Heart right ventricle (tissue), 16 donors: ENCODE measurements around the gene AFF2. TPM values are rescaled to one million over a fixed set of nuclear protein-coding genes. Genes with fewer than 3 reads are reported as not detected.

ENCODE experiments used
- ATAC-seq, 8 donors: fragments of 200-7000 bp; cut with Tn5 transposase; one replicate each; pipeline ENCODE4 v1.9.1; 2020; ENCODE audit warnings: mild to moderate bottlenecking in 8 of 8, moderate library complexity in 8 of 8, moderate number of reproducible peaks in 1 of 8
- DNase-seq, 2 donors: peaks; one replicate each; pipeline ENCODE4 v3.0.0-alpha.2; 2020
- H3K27ac ChIP-seq, 10 donors: fragments of 200-600 bp; sonication (generic) in 2 of 10; one replicate each; pipeline versions ENCODE4 v1.5.0 to v1.8.0; 2020 to 2022; ENCODE audit warnings: mild to moderate bottlenecking in 3 of 10
- H3K27me3 ChIP-seq, 7 donors: fragments of 200-600 bp; one replicate each; pipeline ENCODE4 v1.8.0; 2021 to 2022; ENCODE audit warnings: mild to moderate bottlenecking in 2 of 7
- H3K36me3 ChIP-seq, 9 donors: fragments of 200-600 bp; sonication (generic) in 1 of 9; one replicate each; pipeline versions ENCODE4 v1.5.0 to v1.8.0; 2020 to 2022; ENCODE audit warnings: mild to moderate bottlenecking in 2 of 9
- H3K4me1 ChIP-seq, 9 donors: fragments of 200-600 bp; sonication (generic) in 1 of 9; one replicate each; pipeline versions ENCODE4 v1.5.0 to v1.8.0; 2020 to 2022; ENCODE audit warnings: mild to moderate bottlenecking in 4 of 9
- H3K4me3 ChIP-seq, 10 donors: fragments of 200-600 bp; sonication (generic) in 2 of 10; one replicate each; pipeline versions ENCODE4 v1.5.0 to v1.8.0; 2020 to 2022; ENCODE audit warnings: mild to moderate bottlenecking in 7 of 10, moderate library complexity in 2 of 10
- H3K9me3 ChIP-seq, 11 donors: fragments of 200-600 bp in 10 of 11; sonication (generic) in 2 of 11; one replicate each; pipeline versions ENCODE4 v1.5.0 to v1.8.0; 2013 to 2022; ENCODE audit warnings: mild to moderate bottlenecking in 2 of 11, control low read depth in 1 of 11, moderate library complexity in 1 of 11
- whole genome bisulfite sequencing, 2 donors: extraction: QIAGEN DNeasy Blood & Tissue Kit; methylation state at CpG; one replicate each; pipeline ENCODE4 v1.1.7; 2013; ENCODE audit warnings: inconsistent platforms in 1 of 2; 5-methylcytosine and 5-hydroxymethylcytosine counted together
- intact Hi-C, 10 donors: fragments of 100-400 bp; cut with DNase I; formaldehyde crosslinking; loops; one replicate each; pipeline versions ENCODE4 v1.11.1 to v1.14.2; 2022
- polyA plus RNA-seq, 2 donors: library from polyadenylated mRNA; stranded (reverse); fragments of 200-250 nt; gene quantifications; one replicate each; pipeline ENCODE4 v1.2.3, GENCODE V29; 2013
- total RNA-seq, 10 donors: library from RNA; stranded (reverse); fragmentation: NEBNext Ultra II Directional in 3 of 10; extraction: Animal tissue kit (Norgen Biotek cat#: 25700) in 3 of 10; gene quantifications; one replicate each; pipeline versions ENCODE4 v1.2.1 to v1.2.4, GENCODE V29; 2021 to 2023
- TF ChIP-seq, protein P1 (sequence below), 9 donors: fragments of 200-600 bp; sonication (generic) in 2 of 9; IDR thresholded peaks; one replicate each; pipeline versions ENCODE4 v1.5.0 to v1.8.0; 2021 to 2022; ENCODE audit warnings: antibody characterized with exemption in 9 of 9, mild to moderate bottlenecking in 5 of 9, moderate library complexity in 1 of 9
- donor health status: Arrhythmogenic right ventricular cardiomyopathy.
- donor health status: ischemic (EF 13 %, LVEDD 7.1; RV severe dilation, severe dysfunction).
- donor health status: healthy with polysubstance abuse.
- donor health status: DM: no; HTN: yes; CAD: no.
- donor health status: DM: no; HTN: no; CAD: no.
- donor health status: ischemic (EF 25% LVEDD 6.9; RV normal size, moderate dysfunction).
- donor health status: ischemic (EF 25% LVEDD 5.7; RV mildly dilated, moderate dysfunction).
- donor health status: healthy.
- donor health status: DM: yes; HTN: yes; CAD: no.
- donor health status: Ischemic cardiomyopathy.
- donor health status: ischemic (EF 35%, LVEDD 5.7; RV mildly dilated, moderate dysfunction).
- donor health status: nonischemic (EF 11% LVEDD 7.7; RV severe dilation, severe dysfunction).
- donor health status: DM: yes; HTN: yes; CAD: no.
- donor health status: PGD.
- donor health status: ischemic (EF 29% LVEDD 5.4; RV normal size, mild dysfunction).
- donor health status: nonischemic (EF 23%, LVEDD 6.1; RV moderate dilation, normal function).

AFF2 gene
- total and polyA plus RNA-seq, 12 donors, result 0.01 to 0.59 (median 0.20) TPM; not detected in 2

- Histone ChIP-seq H3K4me1 (no peaks in the 10 kb centered on the region), H3K4me3 (no peak overlapping the region), H3K36me3 (no peaks in the 10 kb centered on the region), H3K27me3 (peaks cover 0 to 4% (median 0%) of the 10 kb centered on the region in 7 donors), H3K27ac (no peak overlapping the region), H3K9me3 (no peaks in the 10 kb centered on the region)
- TF ChIP-seq, protein P1, sequence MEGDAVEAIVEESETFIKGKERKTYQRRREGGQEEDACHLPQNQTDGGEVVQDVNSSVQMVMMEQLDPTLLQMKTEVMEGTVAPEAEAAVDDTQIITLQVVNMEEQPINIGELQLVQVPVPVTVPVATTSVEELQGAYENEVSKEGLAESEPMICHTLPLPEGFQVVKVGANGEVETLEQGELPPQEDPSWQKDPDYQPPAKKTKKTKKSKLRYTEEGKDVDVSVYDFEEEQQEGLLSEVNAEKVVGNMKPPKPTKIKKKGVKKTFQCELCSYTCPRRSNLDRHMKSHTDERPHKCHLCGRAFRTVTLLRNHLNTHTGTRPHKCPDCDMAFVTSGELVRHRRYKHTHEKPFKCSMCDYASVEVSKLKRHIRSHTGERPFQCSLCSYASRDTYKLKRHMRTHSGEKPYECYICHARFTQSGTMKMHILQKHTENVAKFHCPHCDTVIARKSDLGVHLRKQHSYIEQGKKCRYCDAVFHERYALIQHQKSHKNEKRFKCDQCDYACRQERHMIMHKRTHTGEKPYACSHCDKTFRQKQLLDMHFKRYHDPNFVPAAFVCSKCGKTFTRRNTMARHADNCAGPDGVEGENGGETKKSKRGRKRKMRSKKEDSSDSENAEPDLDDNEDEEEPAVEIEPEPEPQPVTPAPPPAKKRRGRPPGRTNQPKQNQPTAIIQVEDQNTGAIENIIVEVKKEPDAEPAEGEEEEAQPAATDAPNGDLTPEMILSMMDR (IDR thresholded peaks at IDR 0.05), result no peak
- 71 to 89% methylated on average over 1 of the region's 1 CpG for WGBS, 2 donors
- DNase-seq (no peak), ATAC-seq (no peak)
- intact Hi-C loops, result no loop called here
These were observed 315.0 kb downstream of the AFF2 start for GRCh38 chrX:148815218-148815961.

- DNase-seq (no peak), ATAC-seq (no peak)
- Histone ChIP-seq H3K36me3 (no peaks in the 10 kb centered on the region), H3K4me1 (no peaks in the 10 kb centered on the region), H3K4me3 (no peak overlapping the region), H3K27me3 (no peaks in the 10 kb centered on the region), H3K27ac (no peak overlapping the region), H3K9me3 (no peaks in the 10 kb centered on the region)
- TF ChIP-seq, protein P1 (IDR thresholded peaks at IDR 0.05), result no peak
- WGBS, 2 donors, result 68 to 88% methylated on average over 2 of the region's 2 CpGs
- intact Hi-C loops, result no loop called here
These were observed 323.6 kb downstream of the AFF2 start for GRCh38 chrX:148823986-148824385.

DNA sequence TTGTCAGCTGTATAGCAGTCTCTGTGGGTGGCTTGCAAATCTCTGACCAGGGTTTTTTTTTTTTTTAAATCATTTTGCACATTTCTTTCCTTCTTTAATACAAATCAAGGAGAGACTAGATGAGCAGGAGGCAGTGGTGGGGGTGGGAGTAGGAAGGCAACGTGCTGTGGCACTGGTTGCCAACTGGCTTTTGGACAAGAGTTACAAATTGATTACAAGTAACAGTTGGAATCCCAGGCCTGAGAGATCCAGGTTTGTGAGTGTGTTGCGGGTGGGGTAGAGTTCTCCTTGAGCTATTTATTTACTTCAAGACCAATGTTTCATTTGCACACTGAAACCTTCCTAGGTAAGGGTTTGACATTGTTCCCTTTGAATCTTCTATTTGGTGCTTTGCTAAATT is 325.3 kb downstream of the AFF2 start:
- DNase-seq, result no peak
- Histone ChIP-seq H3K36me3 (no peaks in the 10 kb centered on the region), H3K9me3 (peaks cover 0 to 12% (median 0%) of the 10 kb centered on the region in 11 donors), H3K27ac (no peak overlapping the region), H3K4me3 (no peak overlapping the region), H3K27me3 (no peaks in the 10 kb centered on the region), H3K4me1 (no peaks in the 10 kb centered on the region)
- no peak for ATAC-seq
- intact Hi-C loops, result no loop called here
- WGBS, 2 donors, result 60 to 66% methylated on average over 2 of the region's 2 CpGs
- TF ChIP-seq, protein P1 (IDR thresholded peaks at IDR 0.05), result no peak

- H3K4me3 ChIP-seq, result no peak overlapping the region
- WGBS, 2 donors, result 51 to 53% methylated on average over 4 of the region's 4 CpGs
- H3K27me3 ChIP-seq, result peaks cover 0 to 5% (median 0%) of the 10 kb centered on the region in 7 donors
These were observed 336.3 kb downstream of the AFF2 start for GRCh38 chrX:148836741-148837140.

More at GRCh38 chrX:148836741-148837140, 336.3 kb downstream of the AFF2 start:
- Histone ChIP-seq H3K4me1 (no peaks in the 10 kb centered on the region), H3K27ac (no peak overlapping the region), H3K9me3 (no peaks in the 10 kb centered on the region), H3K36me3 (no peaks in the 10 kb centered on the region)
- intact Hi-C loops, result no loop called here
- ATAC-seq (no peak), DNase-seq (no peak)
- TF ChIP-seq, protein P1 (IDR thresholded peaks at IDR 0.05), result no peak
